Measurements from ENCODE around the gene PLEKHA1.

Gene PLEKHA1

DNA sequence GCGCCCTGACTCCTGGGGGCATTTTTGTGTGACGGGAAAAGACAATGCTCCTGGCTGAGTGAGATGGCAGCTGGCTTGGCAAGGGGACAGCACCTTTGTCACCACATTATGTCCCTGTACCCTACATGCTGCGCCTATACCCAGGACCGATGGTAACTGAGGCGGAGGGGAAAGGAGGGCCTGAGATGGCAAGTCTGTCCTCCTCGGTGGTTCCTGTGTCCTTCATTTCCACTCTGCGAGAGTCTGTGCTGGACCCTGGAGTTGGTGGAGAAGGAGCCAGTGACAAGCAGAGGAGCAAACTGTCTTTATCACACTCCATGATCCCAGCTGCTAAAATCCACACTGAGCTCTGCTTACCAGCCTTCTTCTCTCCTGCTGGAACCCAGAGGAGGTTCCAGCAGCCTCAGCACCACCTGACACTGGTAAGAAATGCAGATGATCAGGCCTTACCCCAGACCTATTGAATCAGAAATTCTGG is 80.1 kb downstream of the PLEKHA1 start, which contains the start of gene ARMS2:
ARMS2 (plus strand) TSS at position 51 of the 478 bp plus-strand sequence; CDS start at position 126, 75 bp downstream.
- no peak for DNase-seq
- Histone ChIP-seq H3K27ac (no peak within 1 kb of the TSS), H3K9me3 (ENCODE audit: severe bottlenecking) (peaks cover 4% of the 10 kb centered on the region), H3K36me3 (no peaks in the 10 kb centered on the region), H3K4me3 (ENCODE audit: low read depth, low read length) (no peak within 1 kb of the TSS), H3K27me3 (ENCODE audit: insufficient read depth, low read depth, severe bottlenecking) (no peaks in the 10 kb centered on the region)
- TF ChIP-seq, protein P1, sequence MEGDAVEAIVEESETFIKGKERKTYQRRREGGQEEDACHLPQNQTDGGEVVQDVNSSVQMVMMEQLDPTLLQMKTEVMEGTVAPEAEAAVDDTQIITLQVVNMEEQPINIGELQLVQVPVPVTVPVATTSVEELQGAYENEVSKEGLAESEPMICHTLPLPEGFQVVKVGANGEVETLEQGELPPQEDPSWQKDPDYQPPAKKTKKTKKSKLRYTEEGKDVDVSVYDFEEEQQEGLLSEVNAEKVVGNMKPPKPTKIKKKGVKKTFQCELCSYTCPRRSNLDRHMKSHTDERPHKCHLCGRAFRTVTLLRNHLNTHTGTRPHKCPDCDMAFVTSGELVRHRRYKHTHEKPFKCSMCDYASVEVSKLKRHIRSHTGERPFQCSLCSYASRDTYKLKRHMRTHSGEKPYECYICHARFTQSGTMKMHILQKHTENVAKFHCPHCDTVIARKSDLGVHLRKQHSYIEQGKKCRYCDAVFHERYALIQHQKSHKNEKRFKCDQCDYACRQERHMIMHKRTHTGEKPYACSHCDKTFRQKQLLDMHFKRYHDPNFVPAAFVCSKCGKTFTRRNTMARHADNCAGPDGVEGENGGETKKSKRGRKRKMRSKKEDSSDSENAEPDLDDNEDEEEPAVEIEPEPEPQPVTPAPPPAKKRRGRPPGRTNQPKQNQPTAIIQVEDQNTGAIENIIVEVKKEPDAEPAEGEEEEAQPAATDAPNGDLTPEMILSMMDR (IDR thresholded peaks at IDR 0.05; ENCODE audit: low read depth, low read length), result no peak

DNA sequence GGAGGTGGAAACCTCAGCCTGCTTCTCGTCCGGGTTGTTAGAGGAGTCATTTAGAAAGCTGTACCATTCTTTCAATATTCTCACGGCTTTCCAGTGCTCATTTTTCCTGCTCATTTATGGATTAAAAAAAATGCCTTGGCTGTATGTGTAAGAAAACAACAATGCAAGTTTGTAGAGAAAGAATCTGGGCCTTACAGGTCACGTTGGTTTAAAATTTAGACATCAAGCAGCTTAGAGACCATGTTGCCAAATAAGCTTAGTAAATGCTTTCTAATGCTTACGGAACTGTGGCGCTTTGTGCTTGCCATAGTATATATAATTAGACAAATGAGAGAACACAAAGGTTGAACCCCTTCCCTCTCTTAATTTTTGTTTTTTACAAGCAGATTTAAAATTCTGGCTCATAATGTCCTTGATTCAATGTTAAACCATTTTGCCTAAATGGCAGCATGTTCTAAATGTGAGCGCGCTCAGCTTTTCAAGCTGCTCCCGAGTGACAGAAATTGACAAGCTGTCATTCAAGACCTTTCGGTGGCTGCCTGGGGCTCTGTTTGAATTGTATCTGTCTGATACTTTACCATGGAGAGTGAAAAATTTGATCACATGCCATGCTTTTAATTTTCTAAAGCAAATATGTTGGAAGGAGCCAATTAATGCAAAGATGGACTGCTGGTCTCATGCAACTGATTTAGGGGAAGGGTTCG is 81.0 kb downstream of the PLEKHA1 start:
- TF ChIP-seq, protein P1 (IDR thresholded peaks at IDR 0.05; ENCODE audit: low read depth, low read length), result no peak
- H3K27me3 ChIP-seq (ENCODE audit: insufficient read depth, low read depth, severe bottlenecking), result no peaks in the 10 kb centered on the region
- H3K27ac ChIP-seq, result no peak overlapping the region

DNA sequence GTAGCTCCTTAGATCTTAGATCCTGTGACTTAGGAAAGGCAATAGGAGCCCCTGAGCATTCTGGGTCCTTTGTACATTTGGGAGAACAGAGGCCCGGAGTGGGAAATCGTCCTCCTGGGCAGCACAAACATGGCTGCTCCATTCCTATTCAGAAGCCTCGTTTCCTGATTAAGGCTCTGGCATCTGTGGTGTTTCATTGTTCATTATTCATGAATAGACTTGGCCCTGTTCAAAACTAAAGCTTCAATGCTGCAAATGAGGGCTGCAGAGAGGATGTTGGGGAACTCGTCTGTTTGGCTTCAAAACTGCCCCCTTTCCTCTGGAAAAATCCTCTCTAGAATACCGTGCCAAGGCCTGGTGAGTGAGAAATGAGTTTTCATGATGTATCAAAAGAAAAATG is 83.4 kb downstream of the PLEKHA1 start:
- TF ChIP-seq, protein P1 (IDR thresholded peaks at IDR 0.05; ENCODE audit: low read depth, low read length), result no peak
- Histone ChIP-seq H3K9me3 (ENCODE audit: severe bottlenecking) (no peaks in the 10 kb centered on the region), H3K27ac (no peak overlapping the region), H3K27me3 (ENCODE audit: insufficient read depth, low read depth, severe bottlenecking) (no peaks in the 10 kb centered on the region), H3K36me3 (no peaks in the 10 kb centered on the region), H3K4me3 (ENCODE audit: low read depth, low read length) (no peak overlapping the region)
- DNase-seq, result no peak

More for the DNA sequence above, 81.0 kb downstream of the PLEKHA1 start:
- DNase-seq, result no peak
- no peak overlapping the region for H3K4me3 ChIP-seq (ENCODE audit: low read depth, low read length)
- H3K36me3 ChIP-seq, result no peaks in the 10 kb centered on the region
- H3K9me3 ChIP-seq (ENCODE audit: severe bottlenecking), result peaks cover 4% of the 10 kb centered on the region

DNA sequence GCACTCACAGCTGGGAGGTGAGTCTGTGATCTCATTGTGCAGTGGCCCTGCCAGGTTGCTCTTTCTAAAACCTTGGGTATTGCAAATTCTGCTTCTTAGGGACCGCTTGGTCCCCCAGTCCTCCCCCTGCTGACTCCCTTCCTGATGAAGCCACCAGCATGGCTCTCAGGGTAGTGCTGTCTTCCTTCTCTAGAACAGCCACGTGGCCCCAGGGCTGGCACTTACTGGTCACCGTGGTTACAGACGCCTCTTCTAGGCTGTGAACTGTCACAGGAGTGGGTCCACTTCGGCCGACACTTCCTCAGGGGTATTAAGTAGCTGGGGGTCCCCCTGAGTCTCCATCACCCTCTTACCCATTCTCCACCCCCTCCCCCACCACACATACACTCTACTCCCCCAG is 84.2 kb downstream of the PLEKHA1 start:
- no peaks in the 10 kb centered on the region for H3K27me3 ChIP-seq (ENCODE audit: insufficient read depth, low read depth, severe bottlenecking)

DNA sequence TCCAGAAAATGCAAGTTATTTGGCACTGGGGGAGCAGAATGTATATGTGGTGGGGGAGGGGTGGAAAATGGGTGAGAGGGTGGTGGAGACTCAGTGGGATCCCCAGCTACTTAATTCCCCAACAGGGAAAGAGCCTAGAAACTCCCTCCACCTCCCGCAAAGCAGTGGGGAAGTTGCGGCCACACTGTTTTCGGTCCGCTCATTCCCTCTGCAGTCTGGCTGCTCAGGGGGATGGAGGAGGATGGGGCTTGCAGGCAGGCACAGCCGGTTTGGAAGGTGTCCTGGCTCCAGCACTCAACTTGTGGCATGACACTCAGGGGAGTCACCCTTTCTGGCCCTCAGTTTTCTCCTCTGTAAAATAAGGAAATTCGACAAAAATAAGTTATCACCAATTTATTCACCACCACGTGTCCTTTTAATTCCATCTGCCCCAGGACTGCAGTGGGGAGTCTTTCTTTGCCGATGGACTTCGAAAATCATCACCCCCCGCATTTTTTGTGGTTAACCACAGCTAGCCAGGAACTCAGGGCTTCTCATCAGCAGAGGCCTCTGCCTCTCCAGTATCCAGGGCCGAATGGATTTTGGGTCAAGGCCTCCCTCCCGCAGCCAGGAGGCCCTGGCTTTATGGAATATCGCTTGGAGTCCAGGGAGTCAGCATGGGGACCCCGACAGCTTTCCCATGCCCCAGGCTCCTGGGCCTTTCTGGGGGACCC is 85.2 kb downstream of the PLEKHA1 start:
- Histone ChIP-seq H3K27me3 (ENCODE audit: insufficient read depth, low read depth, severe bottlenecking) (no peaks in the 10 kb centered on the region), H3K9me3 (ENCODE audit: severe bottlenecking) (no peaks in the 10 kb centered on the region)
- TF ChIP-seq, protein P1 (IDR thresholded peaks at IDR 0.05; ENCODE audit: low read depth, low read length), result no peak

More for the DNA sequence above, 84.2 kb downstream of the PLEKHA1 start:
- TF ChIP-seq, protein P1 (IDR thresholded peaks at IDR 0.05; ENCODE audit: low read depth, low read length), result no peak
- no peaks in the 10 kb centered on the region for H3K36me3 ChIP-seq
- DNase-seq, result no peak
- no peak overlapping the region for H3K27ac ChIP-seq
- no peaks in the 10 kb centered on the region for H3K9me3 ChIP-seq (ENCODE audit: severe bottlenecking)
- no peak overlapping the region for H3K4me3 ChIP-seq (ENCODE audit: low read depth, low read length)

More for the DNA sequence above, 85.2 kb downstream of the PLEKHA1 start:
- no peaks in the 10 kb centered on the region for H3K36me3 ChIP-seq
- H3K27ac ChIP-seq, result no peak overlapping the region
- DNase-seq, result no peak
- no peak overlapping the region for H3K4me3 ChIP-seq (ENCODE audit: low read depth, low read length)

All from WERI-Rb-1 (cell line).